OCI-LY1 (cell line): ENCODE measurements around the gene ACAP2.
A peak's percentile ranks its signal among the peaks of the same experiment; 100 is the strongest.
"Not testable (repeated sequence)": the region's sequence is repeated elsewhere in the genome, so short reads cannot be mapped to it uniquely, and the experiment has no call there.

Experiments used
- H2AFZ ChIP-seq: fragments of 200-600 bp; sonication (generic), shearing (Covaris generic); 2 replicates; pipeline ENCODE4 v1.6.0; 2014; ENCODE audit warnings: antibody characterized with exemption, mild to moderate bottlenecking, low read length
- H3F3A ChIP-seq: fragments of 200-600 bp; sonication (generic), shearing (Covaris generic); 2 replicates; pipeline ENCODE4 v1.6.0; 2014; ENCODE audit warnings: mild to moderate bottlenecking, antibody characterized with exemption, low read length, moderate library complexity; ENCODE audit not compliant: insufficient read depth
- H3K27ac ChIP-seq: fragments of 200-600 bp; sonication (generic); 2 replicates; pipeline ENCODE4 v1.5.1; 2014; ENCODE audit warnings: low read length, mixed run types, mild to moderate bottlenecking, low read depth; ENCODE audit not compliant: poor library complexity, severe bottlenecking
- H3K27me3 ChIP-seq: fragments of 200-600 bp; sonication (generic); 2 replicates; pipeline ENCODE4 v1.6.0; 2014; ENCODE audit warnings: antibody characterized with exemption, mild to moderate bottlenecking, low read length, moderate library complexity; ENCODE audit not compliant: insufficient read depth
- H3K36me3 ChIP-seq: fragments of 200-600 bp; sonication (generic); 2 replicates; pipeline ENCODE4 v1.6.1; 2014; ENCODE audit warnings: mild to moderate bottlenecking, antibody characterized with exemption, low read length, moderate library complexity, mixed read lengths; ENCODE audit not compliant: insufficient read depth
- H3K4me1 ChIP-seq: fragments of 200-600 bp; sonication (generic); 2 replicates; pipeline ENCODE4 v1.5.1; 2014; ENCODE audit warnings: mild to moderate bottlenecking, low read length, moderate library complexity; ENCODE audit not compliant: insufficient read depth, severe bottlenecking
- H3K4me2 ChIP-seq: fragments of 200-600 bp; sonication (generic), shearing (Covaris generic); 2 replicates; pipeline ENCODE4 v1.6.1; 2014; ENCODE audit warnings: low read length
- H3K4me3 ChIP-seq: fragments of 200-600 bp; sonication (generic); 2 replicates; pipeline ENCODE4 v1.5.1; 2014; ENCODE audit warnings: low read length, low read depth, mild to moderate bottlenecking, mixed read lengths; ENCODE audit not compliant: poor library complexity, severe bottlenecking
- H3K79me2 ChIP-seq: fragments of 200-600 bp; shearing (Covaris generic); 2 replicates; pipeline ENCODE4 v1.6.1; 2016; ENCODE audit warnings: mixed run types, low read length, mixed read lengths; ENCODE audit not compliant: insufficient read depth
- H3K9ac ChIP-seq: fragments of 200-600 bp; sonication (generic), shearing (Covaris generic); 2 replicates; pipeline ENCODE4 v1.6.1; 2014; ENCODE audit warnings: mild to moderate bottlenecking, low read length, mixed read lengths
- H3K9me2 ChIP-seq: fragments of 200-600 bp; sonication (generic), shearing (Covaris generic); 2 replicates; pipeline ENCODE4 v1.6.1; 2014; ENCODE audit warnings: low read depth, mild to moderate bottlenecking, low read length, mixed read lengths
- H3K9me3 ChIP-seq: fragments of 200-600 bp; shearing (Covaris generic); 2 replicates; pipeline ENCODE4 v1.6.1; 2014; ENCODE audit warnings: low read length, mixed read lengths
- H4K20me1 ChIP-seq: fragments of 200-600 bp; sonication (generic), shearing (Covaris generic); 2 replicates; pipeline ENCODE4 v1.6.0; 2016; ENCODE audit warnings: mild to moderate bottlenecking, low read length; ENCODE audit not compliant: insufficient read depth
- EZH2 ChIP-seq: fragments of 200-600 bp; sonication (generic), shearing (Covaris generic); IDR thresholded peaks from 2 replicates; pipeline ENCODE4 v1.8.0; 2017; ENCODE audit warnings: borderline replicate concordance, mixed run types, mild to moderate bottlenecking, antibody characterized with exemption, low read length, moderate library complexity, mixed read lengths
- TF ChIP-seq, protein P1 (sequence below): fragments of 200-600 bp; sonication (generic), shearing (Covaris generic); IDR thresholded peaks from 2 replicates; pipeline ENCODE4 v1.5.1; 2017; ENCODE audit warnings: mild to moderate bottlenecking, antibody characterized with exemption, low read length, moderate library complexity, mixed read lengths

ACAP2 gene, protein sequence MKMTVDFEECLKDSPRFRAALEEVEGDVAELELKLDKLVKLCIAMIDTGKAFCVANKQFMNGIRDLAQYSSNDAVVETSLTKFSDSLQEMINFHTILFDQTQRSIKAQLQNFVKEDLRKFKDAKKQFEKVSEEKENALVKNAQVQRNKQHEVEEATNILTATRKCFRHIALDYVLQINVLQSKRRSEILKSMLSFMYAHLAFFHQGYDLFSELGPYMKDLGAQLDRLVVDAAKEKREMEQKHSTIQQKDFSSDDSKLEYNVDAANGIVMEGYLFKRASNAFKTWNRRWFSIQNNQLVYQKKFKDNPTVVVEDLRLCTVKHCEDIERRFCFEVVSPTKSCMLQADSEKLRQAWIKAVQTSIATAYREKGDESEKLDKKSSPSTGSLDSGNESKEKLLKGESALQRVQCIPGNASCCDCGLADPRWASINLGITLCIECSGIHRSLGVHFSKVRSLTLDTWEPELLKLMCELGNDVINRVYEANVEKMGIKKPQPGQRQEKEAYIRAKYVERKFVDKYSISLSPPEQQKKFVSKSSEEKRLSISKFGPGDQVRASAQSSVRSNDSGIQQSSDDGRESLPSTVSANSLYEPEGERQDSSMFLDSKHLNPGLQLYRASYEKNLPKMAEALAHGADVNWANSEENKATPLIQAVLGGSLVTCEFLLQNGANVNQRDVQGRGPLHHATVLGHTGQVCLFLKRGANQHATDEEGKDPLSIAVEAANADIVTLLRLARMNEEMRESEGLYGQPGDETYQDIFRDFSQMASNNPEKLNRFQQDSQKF

DNA sequence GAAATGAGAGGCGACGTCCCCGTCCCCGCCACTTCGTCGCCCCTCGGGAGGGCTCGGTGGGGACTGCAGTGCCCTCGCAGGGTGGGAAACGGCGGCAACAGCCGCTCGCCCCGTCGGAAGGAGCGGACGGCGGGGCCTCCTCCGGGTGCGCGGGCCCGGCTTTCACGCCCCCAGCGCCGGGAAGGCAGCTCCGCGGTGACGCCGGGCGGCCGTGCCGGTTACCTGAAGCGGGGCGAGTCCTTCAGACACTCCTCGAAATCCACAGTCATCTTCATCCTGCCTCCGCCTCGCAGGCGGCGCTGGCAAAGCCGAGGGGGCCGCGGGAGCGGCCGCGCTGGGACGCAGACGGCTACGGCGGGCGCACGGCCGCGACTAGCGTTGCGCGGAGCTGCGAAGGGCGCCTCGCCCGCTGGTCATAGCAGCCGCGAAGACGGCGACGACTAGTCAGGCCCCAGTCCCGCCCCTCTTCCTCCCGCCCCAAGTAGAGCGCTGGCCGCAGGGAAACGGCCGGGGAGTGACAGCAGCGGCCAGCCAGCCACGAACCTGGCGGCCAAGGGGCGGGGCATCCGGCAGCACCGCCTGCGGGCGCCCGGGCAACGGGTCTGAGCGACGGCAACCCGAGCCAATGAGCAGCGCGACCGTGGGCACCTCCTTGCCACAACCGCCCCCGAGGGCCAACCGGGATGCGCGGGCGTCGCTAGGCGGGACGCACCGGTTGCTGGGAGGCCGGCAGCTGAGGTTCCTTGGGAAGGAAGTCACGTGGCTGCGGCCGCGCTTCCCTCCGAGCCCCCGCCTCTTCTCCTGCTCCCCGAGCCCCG is at the start of gene ACAP2:
ACAP2 (minus strand) TSS at position 448 of the 818 bp plus-strand sequence; CDS start at position 275, 173 bp downstream.
- no peaks in the 10 kb centered on the region for H3K9me2 ChIP-seq
- TF ChIP-seq, protein P1, sequence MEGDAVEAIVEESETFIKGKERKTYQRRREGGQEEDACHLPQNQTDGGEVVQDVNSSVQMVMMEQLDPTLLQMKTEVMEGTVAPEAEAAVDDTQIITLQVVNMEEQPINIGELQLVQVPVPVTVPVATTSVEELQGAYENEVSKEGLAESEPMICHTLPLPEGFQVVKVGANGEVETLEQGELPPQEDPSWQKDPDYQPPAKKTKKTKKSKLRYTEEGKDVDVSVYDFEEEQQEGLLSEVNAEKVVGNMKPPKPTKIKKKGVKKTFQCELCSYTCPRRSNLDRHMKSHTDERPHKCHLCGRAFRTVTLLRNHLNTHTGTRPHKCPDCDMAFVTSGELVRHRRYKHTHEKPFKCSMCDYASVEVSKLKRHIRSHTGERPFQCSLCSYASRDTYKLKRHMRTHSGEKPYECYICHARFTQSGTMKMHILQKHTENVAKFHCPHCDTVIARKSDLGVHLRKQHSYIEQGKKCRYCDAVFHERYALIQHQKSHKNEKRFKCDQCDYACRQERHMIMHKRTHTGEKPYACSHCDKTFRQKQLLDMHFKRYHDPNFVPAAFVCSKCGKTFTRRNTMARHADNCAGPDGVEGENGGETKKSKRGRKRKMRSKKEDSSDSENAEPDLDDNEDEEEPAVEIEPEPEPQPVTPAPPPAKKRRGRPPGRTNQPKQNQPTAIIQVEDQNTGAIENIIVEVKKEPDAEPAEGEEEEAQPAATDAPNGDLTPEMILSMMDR, result no peak
- no peak for TF ChIP-seq EZH2
- peaks cover 41% of the 10 kb centered on the region for H3K79me2 ChIP-seq
- H3K27me3 ChIP-seq, result no peaks in the 10 kb centered on the region
- H3K4me3 ChIP-seq, result peak within 1 kb of the TSS; percentile 76
- H2AFZ ChIP-seq, result peak within 1 kb of the TSS; percentile 44
- H3K9ac ChIP-seq, result peak within 1 kb of the TSS; percentile 77
- H3K27ac ChIP-seq, result peak within 1 kb of the TSS; percentile 87
- H3F3A ChIP-seq, result no peaks in the 10 kb centered on the region
- H3K36me3 ChIP-seq, result no peaks in the 10 kb centered on the region
- H3K9me3 ChIP-seq, result no peaks in the 10 kb centered on the region
- H4K20me1 ChIP-seq, result no peaks in the 10 kb centered on the region
- H3K4me2 ChIP-seq, result peak within 1 kb of the TSS; percentile 93
- peaks cover 54% of the 10 kb centered on the region for H3K4me1 ChIP-seq

DNA sequence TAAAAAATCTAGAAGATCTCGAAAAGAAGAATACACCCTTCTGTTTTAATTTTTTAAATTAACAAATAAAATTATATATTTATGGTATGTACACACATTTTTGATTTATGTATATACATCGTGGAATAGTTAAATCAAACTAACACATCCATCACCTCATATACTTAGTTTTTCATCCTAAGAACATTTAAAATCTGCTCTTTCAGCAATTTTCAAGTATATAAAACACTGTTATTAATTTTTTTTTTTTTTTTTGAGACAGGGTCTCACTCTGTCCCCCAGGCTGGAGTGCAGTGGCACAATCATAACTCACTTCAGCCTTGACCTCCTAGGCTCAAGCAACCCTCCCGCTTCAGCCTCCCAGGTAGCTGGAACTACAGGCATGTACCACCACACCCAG is 32.8 kb upstream of the ACAP2 start:
- Histone ChIP-seq H3K4me3 (no peak overlapping the region), H3K9me3 (peaks cover 13% of the 10 kb centered on the region; the same call in 1 of the 2 replicates), H3K79me2 (no peaks in the 10 kb centered on the region), H3K27me3 (peaks cover 16% of the 10 kb centered on the region; the same call in 1 of the 2 replicates), H3K36me3 (no peaks in the 10 kb centered on the region; the same call in 1 of the 2 replicates), H3K4me2 (no peak overlapping the region), H4K20me1 (no peaks in the 10 kb centered on the region), H3F3A (no peaks in the 10 kb centered on the region), H3K9ac (no peak overlapping the region), H2AFZ (no peak overlapping the region), H3K4me1 (no peaks in the 10 kb centered on the region), H3K27ac (no peak overlapping the region), H3K9me2 (no peaks in the 10 kb centered on the region)
- no peak for TF ChIP-seq EZH2
- TF ChIP-seq, protein P1, result no peak

DNA sequence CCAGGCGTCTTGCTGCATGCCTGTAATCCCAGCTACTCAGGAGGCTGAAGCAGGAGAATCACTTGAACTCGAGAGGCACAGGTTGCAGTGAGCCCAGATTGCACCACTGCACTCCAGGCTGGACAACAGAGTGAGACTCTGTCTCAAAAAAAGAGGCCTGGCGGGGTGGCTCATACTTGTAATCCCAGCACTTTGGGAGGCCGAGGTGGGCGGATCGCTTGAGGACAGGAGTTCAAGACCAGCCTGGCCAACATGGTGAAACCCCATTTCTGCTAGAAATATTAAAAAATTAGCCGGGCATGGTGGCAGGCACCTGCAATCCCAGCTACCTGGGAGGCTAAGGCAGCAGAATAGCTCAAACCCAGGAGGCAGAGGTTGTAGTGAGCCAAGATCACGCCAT is 32.3 kb upstream of the ACAP2 start:
- not testable (repeated sequence) for H3K9ac ChIP-seq, H3K36me3 ChIP-seq, H3K9me2 ChIP-seq, H3K4me2 ChIP-seq, H3K4me1 ChIP-seq, H4K20me1 ChIP-seq, H2AFZ ChIP-seq, H3F3A ChIP-seq, H3K4me3 ChIP-seq, H3K79me2 ChIP-seq, H3K27ac ChIP-seq
- Histone ChIP-seq H3K27me3 (peaks cover 19% of the 10 kb centered on the region; the same call in 1 of the 2 replicates), H3K9me3 (peaks cover 17% of the 10 kb centered on the region; the same call in 1 of the 2 replicates)
